Measurements from ENCODE around the gene SPOCD1. TPM values are rescaled to one million over a fixed set of nuclear protein-coding genes. Genes with fewer than 3 reads are reported as not detected.

SPOCD1 gene
- total and polyA plus RNA-seq, 8 donors = 0.32 to 10.9 (median 0.55) TPM

- ATAC-seq (no peak), DNase-seq (no peak)
- Histone ChIP-seq H3K4me1 (no peaks in the 10 kb centered on the region), H3K9me3 (no peaks in the 10 kb centered on the region), H3K4me3 (no peak overlapping the region), H3K27ac (no peak overlapping the region), H3K36me3 (no peaks in the 10 kb centered on the region), H3K27me3 (no peaks in the 10 kb centered on the region)
- no peak for TF ChIP-seq CTCF (IDR thresholded peaks at IDR 0.05)
- intact Hi-C loops (cut with DNase I) = no loop called here
Measured at GRCh38 chr1:31836638-31837037, 20.8 kb upstream of the SPOCD1 start.

- Histone ChIP-seq H3K36me3 (no peaks in the 10 kb centered on the region), H3K27ac (no peak overlapping the region), H3K4me1 (no peaks in the 10 kb centered on the region), H3K4me3 (no peak overlapping the region), H3K9me3 (no peaks in the 10 kb centered on the region), H3K27me3 (peaks cover 0 to 7% of the 10 kb centered on the region in 2 donors)
- DNase-seq (no peak), ATAC-seq (no peak)
- TF ChIP-seq CTCF (IDR thresholded peaks at IDR 0.05) = no peak
- intact Hi-C loops (cut with DNase I) = no loop called here
Measured at GRCh38 chr1:31835415-31835814, 19.6 kb upstream of the SPOCD1 start.

GRCh38 chr1:31834501-31834900, 18.7 kb upstream of the SPOCD1 start:
- H3K27ac ChIP-seq = no peak overlapping the region

GRCh38 chr1:31831397-31832378, 15.9 kb upstream of the SPOCD1 start:
- no peak overlapping the region for H3K4me3 ChIP-seq
- intact Hi-C loops (cut with DNase I) = no loop called here
- ATAC-seq (no peak), DNase-seq (no peak)
- TF ChIP-seq CTCF (IDR thresholded peaks at IDR 0.05) = no peak
- H3K36me3 ChIP-seq = no peaks in the 10 kb centered on the region
- H3K27me3 ChIP-seq = peaks cover 0 to 13% of the 10 kb centered on the region in 2 donors
- peaks cover 0 to 9% of the 10 kb centered on the region in 2 donors for H3K4me1 ChIP-seq
- H3K9me3 ChIP-seq = no peaks in the 10 kb centered on the region
- no peak overlapping the region for H3K27ac ChIP-seq

More at GRCh38 chr1:31834501-31834900, 18.7 kb upstream of the SPOCD1 start:
- ATAC-seq (no peak), DNase-seq (no peak)
- H3K27me3 ChIP-seq = peaks cover 0 to 13% of the 10 kb centered on the region in 2 donors
- H3K4me3 ChIP-seq = no peak overlapping the region
- H3K9me3 ChIP-seq = no peaks in the 10 kb centered on the region
- intact Hi-C loops (cut with DNase I) = no loop called here
- H3K4me1 ChIP-seq = no peaks in the 10 kb centered on the region
- no peaks in the 10 kb centered on the region for H3K36me3 ChIP-seq
- TF ChIP-seq CTCF (IDR thresholded peaks at IDR 0.05) = no peak

- Histone ChIP-seq H3K4me3 (no peak overlapping the region), H3K27me3 (peaks cover 0 to 13% of the 10 kb centered on the region in 2 donors), H3K4me1 (peaks cover 0 to 19% of the 10 kb centered on the region in 2 donors), H3K36me3 (no peaks in the 10 kb centered on the region), H3K9me3 (no peaks in the 10 kb centered on the region), H3K27ac (no peak overlapping the region)
- no peak for DNase-seq
- TF ChIP-seq CTCF (IDR thresholded peaks at IDR 0.05) = no peak
- no peak for ATAC-seq
- intact Hi-C loops (cut with DNase I) = no loop called here
Measured at GRCh38 chr1:31830511-31830910, 14.7 kb upstream of the SPOCD1 start.

Measured in left lung (tissue), 10 donors.